ENCODE measurements around the gene KRT1. TPM values are rescaled to one million over a fixed set of nuclear protein-coding genes. Genes with fewer than 3 reads are reported as not detected.

KRT1 gene
- polyA plus RNA-seq, 1 donor from 2014 or later = not detected

DNA sequence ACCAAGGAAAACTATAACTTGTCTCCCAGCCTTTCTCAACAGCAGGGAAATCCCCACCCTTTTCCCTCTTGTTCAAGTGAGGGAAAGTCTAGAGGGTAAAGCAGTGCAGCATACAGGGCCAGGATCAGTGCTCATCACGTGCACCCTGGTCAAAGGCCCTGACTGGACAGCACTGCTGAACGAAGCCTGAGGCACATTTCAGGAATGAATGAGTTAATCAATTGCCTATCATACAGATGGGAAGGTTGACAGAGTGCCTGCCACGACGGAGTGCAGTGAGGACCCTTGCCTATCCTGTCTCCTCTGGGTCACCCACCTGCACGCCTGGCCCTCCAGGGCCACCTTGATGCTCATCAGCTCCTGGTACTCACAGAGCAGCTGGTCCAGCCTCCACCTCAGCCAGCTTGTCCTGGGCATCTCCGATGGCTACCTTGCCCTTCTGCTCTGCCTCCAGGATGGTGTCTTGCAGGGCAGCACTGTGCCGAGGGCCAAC lies 50.2 kb downstream of the KRT1 start:
- H2AFZ ChIP-seq (ENCODE audit: low read depth, low read length) = no peak overlapping the region
- H3K4me2 ChIP-seq (ENCODE audit: low read length) = no peak overlapping the region
- no peaks in the 10 kb centered on the region for H3K9me2 ChIP-seq (ENCODE audit: insufficient read depth, low read length)
- no peaks in the 10 kb centered on the region for H4K20me1 ChIP-seq (ENCODE audit: insufficient read depth)
- H3K79me2 ChIP-seq (replicated peaks; ENCODE audit: insufficient read depth, low read length) = no peaks in the 10 kb centered on the region
- no peaks in the 10 kb centered on the region for H3K9me3 ChIP-seq (ENCODE audit: low read length)
- no peak overlapping the region for H3K27ac ChIP-seq (ENCODE audit: low read length)
- no peak for TF ChIP-seq EZH2 (IDR thresholded peaks at IDR 0.05; ENCODE audit: borderline replicate concordance, insufficient read depth, low read length, poor library complexity, severe bottlenecking)
- TF ChIP-seq, protein P1, sequence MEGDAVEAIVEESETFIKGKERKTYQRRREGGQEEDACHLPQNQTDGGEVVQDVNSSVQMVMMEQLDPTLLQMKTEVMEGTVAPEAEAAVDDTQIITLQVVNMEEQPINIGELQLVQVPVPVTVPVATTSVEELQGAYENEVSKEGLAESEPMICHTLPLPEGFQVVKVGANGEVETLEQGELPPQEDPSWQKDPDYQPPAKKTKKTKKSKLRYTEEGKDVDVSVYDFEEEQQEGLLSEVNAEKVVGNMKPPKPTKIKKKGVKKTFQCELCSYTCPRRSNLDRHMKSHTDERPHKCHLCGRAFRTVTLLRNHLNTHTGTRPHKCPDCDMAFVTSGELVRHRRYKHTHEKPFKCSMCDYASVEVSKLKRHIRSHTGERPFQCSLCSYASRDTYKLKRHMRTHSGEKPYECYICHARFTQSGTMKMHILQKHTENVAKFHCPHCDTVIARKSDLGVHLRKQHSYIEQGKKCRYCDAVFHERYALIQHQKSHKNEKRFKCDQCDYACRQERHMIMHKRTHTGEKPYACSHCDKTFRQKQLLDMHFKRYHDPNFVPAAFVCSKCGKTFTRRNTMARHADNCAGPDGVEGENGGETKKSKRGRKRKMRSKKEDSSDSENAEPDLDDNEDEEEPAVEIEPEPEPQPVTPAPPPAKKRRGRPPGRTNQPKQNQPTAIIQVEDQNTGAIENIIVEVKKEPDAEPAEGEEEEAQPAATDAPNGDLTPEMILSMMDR (IDR thresholded peaks at IDR 0.05; ENCODE audit: poor library complexity, severe bottlenecking) = no peak
- H3K36me3 ChIP-seq (ENCODE audit: insufficient read depth, low read length) = no peaks in the 10 kb centered on the region
- H3K27me3 ChIP-seq (ENCODE audit: insufficient read depth, low read depth, low read length) = no peaks in the 10 kb centered on the region
- H3F3A ChIP-seq (ENCODE audit: insufficient read depth, low read length, poor library complexity, severe bottlenecking) = no peaks in the 10 kb centered on the region
- H3K9ac ChIP-seq (ENCODE audit: low read length) = no peak overlapping the region
- H3K4me3 ChIP-seq (ENCODE audit: low read length) = no peak overlapping the region

DNA sequence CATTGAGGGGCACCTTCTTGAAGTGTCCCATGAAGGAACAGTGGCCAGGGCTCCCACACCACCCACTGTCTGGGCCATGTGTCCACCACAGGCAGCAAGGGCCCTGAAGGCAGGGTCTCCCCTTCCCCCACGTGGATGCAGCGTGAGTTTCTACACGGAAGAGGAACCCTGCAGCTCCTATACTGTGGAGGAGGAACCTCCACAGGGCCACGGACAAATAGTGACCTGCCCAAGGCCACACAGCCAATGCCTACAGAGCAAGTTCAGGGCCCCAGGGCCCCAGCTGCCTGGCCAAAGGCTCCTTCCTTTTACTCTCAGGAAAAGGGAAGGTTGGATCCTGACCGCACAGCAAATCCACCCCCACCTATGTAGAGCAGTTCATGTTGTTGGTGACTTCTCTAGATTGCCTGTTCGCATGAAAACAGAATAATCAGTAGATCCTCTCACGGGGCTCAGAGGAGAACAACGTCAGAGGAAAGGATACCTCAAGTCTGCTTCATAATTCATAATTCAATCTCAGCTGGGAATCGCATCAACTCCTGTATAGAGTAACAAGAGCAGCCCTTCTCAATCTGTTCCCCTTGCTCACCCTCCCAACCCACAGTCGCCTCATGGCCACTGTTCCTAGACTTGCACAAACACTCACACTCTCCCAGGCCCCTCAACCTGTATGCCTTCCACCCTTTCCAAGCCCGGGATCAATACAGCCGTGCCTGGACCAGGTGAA lies 50.8 kb downstream of the KRT1 start:
- TF ChIP-seq, protein P1 (IDR thresholded peaks at IDR 0.05; ENCODE audit: poor library complexity, severe bottlenecking) = no peak
- no peak for TF ChIP-seq SMC3 (conservative IDR thresholded peaks at IDR 0.05; ENCODE audit: poor library complexity)
- Histone ChIP-seq H3F3A (ENCODE audit: insufficient read depth, low read length, poor library complexity, severe bottlenecking) (no peaks in the 10 kb centered on the region), H3K27me3 (ENCODE audit: insufficient read depth, low read depth, low read length) (no peaks in the 10 kb centered on the region), H3K27ac (ENCODE audit: low read length) (no peak overlapping the region), H2AFZ (ENCODE audit: low read depth, low read length) (no peak overlapping the region), H3K36me3 (ENCODE audit: insufficient read depth, low read length) (no peaks in the 10 kb centered on the region), H4K20me1 (ENCODE audit: insufficient read depth) (no peaks in the 10 kb centered on the region), H3K4me2 (ENCODE audit: low read length) (no peak overlapping the region), H3K9me2 (ENCODE audit: insufficient read depth, low read length) (no peaks in the 10 kb centered on the region), H3K4me3 (ENCODE audit: low read length) (no peak overlapping the region), H3K79me2 (replicated peaks; ENCODE audit: insufficient read depth, low read length) (no peaks in the 10 kb centered on the region), H3K9ac (ENCODE audit: low read length) (no peak overlapping the region), H3K9me3 (ENCODE audit: low read length) (no peaks in the 10 kb centered on the region)

DNA sequence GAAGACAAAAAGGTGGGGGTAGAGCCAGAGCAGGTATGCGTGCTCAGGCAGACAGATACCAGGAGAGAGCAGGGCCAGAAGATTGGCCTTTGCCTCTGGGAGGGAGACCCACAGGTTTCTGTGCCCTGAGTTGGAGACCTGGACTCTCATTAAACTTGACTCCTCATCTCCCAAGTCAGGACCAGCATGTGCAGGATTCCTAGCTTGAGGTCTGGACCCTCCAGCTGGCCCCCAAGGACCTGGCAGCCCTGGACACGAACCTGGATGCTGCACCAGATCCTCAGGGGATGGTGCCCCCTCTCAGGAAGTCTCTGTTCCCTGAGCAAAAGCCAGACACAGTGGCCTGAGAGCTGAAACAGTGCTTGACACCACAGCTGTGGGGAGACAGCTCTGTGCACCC lies 51.4 kb downstream of the KRT1 start:
- Histone ChIP-seq H2AFZ (ENCODE audit: low read depth, low read length) (no peak overlapping the region), H3K4me3 (ENCODE audit: low read length) (no peak overlapping the region)
- TF ChIP-seq MXI1 (conservative IDR thresholded peaks at IDR 0.05; ENCODE audit: poor library complexity, severe bottlenecking) = no peak
- TF ChIP-seq TAF1 (IDR thresholded peaks at IDR 0.05; ENCODE audit: low read depth) = no peak
- no peak for TF ChIP-seq EZH2 (IDR thresholded peaks at IDR 0.05; ENCODE audit: borderline replicate concordance, insufficient read depth, low read length, poor library complexity, severe bottlenecking)
- TF ChIP-seq, protein P2, sequence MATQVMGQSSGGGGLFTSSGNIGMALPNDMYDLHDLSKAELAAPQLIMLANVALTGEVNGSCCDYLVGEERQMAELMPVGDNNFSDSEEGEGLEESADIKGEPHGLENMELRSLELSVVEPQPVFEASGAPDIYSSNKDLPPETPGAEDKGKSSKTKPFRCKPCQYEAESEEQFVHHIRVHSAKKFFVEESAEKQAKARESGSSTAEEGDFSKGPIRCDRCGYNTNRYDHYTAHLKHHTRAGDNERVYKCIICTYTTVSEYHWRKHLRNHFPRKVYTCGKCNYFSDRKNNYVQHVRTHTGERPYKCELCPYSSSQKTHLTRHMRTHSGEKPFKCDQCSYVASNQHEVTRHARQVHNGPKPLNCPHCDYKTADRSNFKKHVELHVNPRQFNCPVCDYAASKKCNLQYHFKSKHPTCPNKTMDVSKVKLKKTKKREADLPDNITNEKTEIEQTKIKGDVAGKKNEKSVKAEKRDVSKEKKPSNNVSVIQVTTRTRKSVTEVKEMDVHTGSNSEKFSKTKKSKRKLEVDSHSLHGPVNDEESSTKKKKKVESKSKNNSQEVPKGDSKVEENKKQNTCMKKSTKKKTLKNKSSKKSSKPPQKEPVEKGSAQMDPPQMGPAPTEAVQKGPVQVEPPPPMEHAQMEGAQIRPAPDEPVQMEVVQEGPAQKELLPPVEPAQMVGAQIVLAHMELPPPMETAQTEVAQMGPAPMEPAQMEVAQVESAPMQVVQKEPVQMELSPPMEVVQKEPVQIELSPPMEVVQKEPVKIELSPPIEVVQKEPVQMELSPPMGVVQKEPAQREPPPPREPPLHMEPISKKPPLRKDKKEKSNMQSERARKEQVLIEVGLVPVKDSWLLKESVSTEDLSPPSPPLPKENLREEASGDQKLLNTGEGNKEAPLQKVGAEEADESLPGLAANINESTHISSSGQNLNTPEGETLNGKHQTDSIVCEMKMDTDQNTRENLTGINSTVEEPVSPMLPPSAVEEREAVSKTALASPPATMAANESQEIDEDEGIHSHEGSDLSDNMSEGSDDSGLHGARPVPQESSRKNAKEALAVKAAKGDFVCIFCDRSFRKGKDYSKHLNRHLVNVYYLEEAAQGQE (IDR thresholded peaks at IDR 0.05; ENCODE audit: borderline replicate concordance) = no peak
- TF ChIP-seq, protein P1 (IDR thresholded peaks at IDR 0.05; ENCODE audit: poor library complexity, severe bottlenecking) = no peak
- TF ChIP-seq RAD21 (conservative IDR thresholded peaks at IDR 0.05) = no peak
- TF ChIP-seq SMC3 (conservative IDR thresholded peaks at IDR 0.05; ENCODE audit: poor library complexity) = no peak
- no peak for TF ChIP-seq POLR2AphosphoS5 (IDR thresholded peaks at IDR 0.05)

More for the DNA sequence above, 51.4 kb downstream of the KRT1 start:
- Histone ChIP-seq H3K27me3 (ENCODE audit: insufficient read depth, low read depth, low read length) (no peaks in the 10 kb centered on the region), H3K9me3 (ENCODE audit: low read length) (no peaks in the 10 kb centered on the region), H3K36me3 (ENCODE audit: insufficient read depth, low read length) (no peaks in the 10 kb centered on the region), H3K27ac (ENCODE audit: low read length) (no peak overlapping the region), H3K79me2 (replicated peaks; ENCODE audit: insufficient read depth, low read length) (no peaks in the 10 kb centered on the region), H3K4me2 (ENCODE audit: low read length) (no peak overlapping the region), H4K20me1 (ENCODE audit: insufficient read depth) (no peaks in the 10 kb centered on the region), H3K9me2 (ENCODE audit: insufficient read depth, low read length) (no peaks in the 10 kb centered on the region), H3K9ac (ENCODE audit: low read length) (no peak overlapping the region), H3F3A (ENCODE audit: insufficient read depth, low read length, poor library complexity, severe bottlenecking) (no peaks in the 10 kb centered on the region)

All from neural cell (in vitro differentiated cells).